Neural cell (in vitro differentiated cells): Measurements from ENCODE around the gene FANCC.

ENCODE experiments used
- EZH2 ChIP-seq: fragments of 200-600, 300-800 bp; shearing (Covaris generic), sonication (generic); IDR thresholded peaks from 2 replicates; pipeline ENCODE4 v1.6.1; 2014; ENCODE audit warnings: antibody characterized with exemption, low read length, borderline replicate concordance, mild to moderate bottlenecking; ENCODE audit not compliant: insufficient read depth, poor library complexity, severe bottlenecking
- POLR2AphosphoS5 ChIP-seq: IDR thresholded peaks from 2 replicates; pipeline ENCODE4 v1.6.1; 2012
- RAD21 ChIP-seq: fragments of 450-650 bp; conservative IDR thresholded peaks from 2 replicates; pipeline ENCODE4 v1.6.1; 2014; ENCODE audit warnings: antibody characterized with exemption, mild to moderate bottlenecking, moderate library complexity
- SMC3 ChIP-seq: fragments of 450-650 bp; conservative IDR thresholded peaks from 2 replicates; pipeline ENCODE4 v1.6.1; 2014; ENCODE audit warnings: antibody characterized with exemption, mild to moderate bottlenecking, moderate library complexity; ENCODE audit not compliant: poor library complexity
- TAF1 ChIP-seq: IDR thresholded peaks from 2 replicates; pipeline ENCODE4 v1.6.1; 2012; ENCODE audit warnings: low read depth
- TF ChIP-seq, protein P1 (sequence below): fragments of 450-650 bp; IDR thresholded peaks from 2 replicates; pipeline ENCODE4 v1.5.1; 2014; ENCODE audit warnings: antibody characterized with exemption, mild to moderate bottlenecking, moderate library complexity; ENCODE audit not compliant: poor library complexity, severe bottlenecking

DNA sequence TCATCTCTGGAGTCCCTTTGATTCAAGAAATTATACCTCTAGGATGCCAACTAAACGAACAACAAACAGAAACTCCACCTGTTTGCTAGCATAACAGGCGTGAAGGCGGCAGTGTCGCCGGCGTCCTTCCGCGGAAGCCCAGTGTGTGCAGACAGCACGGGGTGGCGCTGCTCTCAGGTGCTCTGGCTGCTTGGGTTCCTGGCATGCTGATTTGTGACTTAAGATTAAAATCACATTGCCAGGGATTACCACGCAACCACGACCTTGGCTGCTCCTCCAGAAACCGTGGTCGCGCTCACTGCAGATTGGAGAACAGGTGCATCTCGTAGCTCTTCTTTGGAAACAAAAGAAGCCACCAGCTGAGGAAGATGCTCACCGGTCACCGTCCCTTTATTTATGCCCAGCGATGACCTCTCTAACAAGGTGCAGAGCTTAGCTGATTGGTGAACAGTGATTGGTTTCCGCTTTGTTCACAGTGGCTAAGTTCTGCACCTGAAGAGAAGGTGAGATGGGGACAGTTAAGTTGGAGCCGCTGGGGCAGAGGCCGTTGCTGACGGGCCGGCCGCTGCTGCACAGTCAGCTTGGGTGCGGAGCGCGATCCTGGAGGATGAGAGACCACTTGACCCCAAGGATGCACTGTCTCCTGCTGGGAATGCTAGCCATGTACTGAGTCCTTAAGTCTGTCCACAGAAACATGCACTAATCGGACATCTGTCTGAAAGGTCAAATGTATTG, 232.3 kb downstream of the FANCC start:
- TF ChIP-seq, protein P1, sequence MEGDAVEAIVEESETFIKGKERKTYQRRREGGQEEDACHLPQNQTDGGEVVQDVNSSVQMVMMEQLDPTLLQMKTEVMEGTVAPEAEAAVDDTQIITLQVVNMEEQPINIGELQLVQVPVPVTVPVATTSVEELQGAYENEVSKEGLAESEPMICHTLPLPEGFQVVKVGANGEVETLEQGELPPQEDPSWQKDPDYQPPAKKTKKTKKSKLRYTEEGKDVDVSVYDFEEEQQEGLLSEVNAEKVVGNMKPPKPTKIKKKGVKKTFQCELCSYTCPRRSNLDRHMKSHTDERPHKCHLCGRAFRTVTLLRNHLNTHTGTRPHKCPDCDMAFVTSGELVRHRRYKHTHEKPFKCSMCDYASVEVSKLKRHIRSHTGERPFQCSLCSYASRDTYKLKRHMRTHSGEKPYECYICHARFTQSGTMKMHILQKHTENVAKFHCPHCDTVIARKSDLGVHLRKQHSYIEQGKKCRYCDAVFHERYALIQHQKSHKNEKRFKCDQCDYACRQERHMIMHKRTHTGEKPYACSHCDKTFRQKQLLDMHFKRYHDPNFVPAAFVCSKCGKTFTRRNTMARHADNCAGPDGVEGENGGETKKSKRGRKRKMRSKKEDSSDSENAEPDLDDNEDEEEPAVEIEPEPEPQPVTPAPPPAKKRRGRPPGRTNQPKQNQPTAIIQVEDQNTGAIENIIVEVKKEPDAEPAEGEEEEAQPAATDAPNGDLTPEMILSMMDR, result no peak
- TF ChIP-seq EZH2 (no peak), POLR2AphosphoS5 (no peak), SMC3 (no peak), TAF1 (no peak), RAD21 (no peak)
